ENCODE measurements around the gene TMEM62. TPM values are rescaled to one million over a fixed set of nuclear protein-coding genes. Genes with fewer than 3 reads are reported as not detected.

The TMEM62 gene
- total RNA-seq, 2 donors from 2014 or later = 16.1 to 71.9 TPM

DNA sequence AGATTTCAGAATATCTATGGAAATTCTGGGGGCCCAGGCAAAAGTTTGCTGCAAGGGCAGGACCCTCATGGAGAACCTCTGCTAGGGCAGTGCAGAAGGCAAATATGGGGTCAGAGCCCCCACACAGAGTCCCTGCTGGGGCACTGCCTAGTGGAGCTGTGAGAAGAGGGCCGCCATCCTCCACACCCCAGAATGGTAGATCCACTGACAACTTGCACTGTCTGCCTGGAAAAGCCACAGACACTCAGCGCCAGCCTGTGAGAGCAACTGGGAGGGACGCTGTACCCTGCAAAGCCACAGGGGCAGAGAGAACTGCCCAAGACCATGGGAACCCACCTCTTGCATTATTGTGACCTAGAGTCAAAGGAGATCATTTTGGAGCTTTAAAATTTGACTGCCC, 65.6 kb downstream of the TMEM62 start:
- H3K4me3 ChIP-seq = no peak overlapping the region
- no peak overlapping the region for H3K27ac ChIP-seq
- no peak for DNase-seq
- intact Hi-C loops (cut with DNase I) = no loop called here
- H3K9me3 ChIP-seq = no peaks in the 10 kb centered on the region
- no peaks in the 10 kb centered on the region for H3K4me1 ChIP-seq
- WGBS, 2 donors = 97 to 100% methylated on average over 2 to 3 of the region's 3 CpGs
- H3K27me3 ChIP-seq = no peaks in the 10 kb centered on the region
- H3K36me3 ChIP-seq (replicated peaks in 1 of 2; ENCODE audit: insufficient read depth in 1 of 2, low read depth in 2 of 2) = peaks cover 5 to 17% of the 10 kb centered on the region in 2 donors
- TF ChIP-seq POLR2A (IDR thresholded peaks at IDR 0.05) = no peak
- TF ChIP-seq, protein P1, sequence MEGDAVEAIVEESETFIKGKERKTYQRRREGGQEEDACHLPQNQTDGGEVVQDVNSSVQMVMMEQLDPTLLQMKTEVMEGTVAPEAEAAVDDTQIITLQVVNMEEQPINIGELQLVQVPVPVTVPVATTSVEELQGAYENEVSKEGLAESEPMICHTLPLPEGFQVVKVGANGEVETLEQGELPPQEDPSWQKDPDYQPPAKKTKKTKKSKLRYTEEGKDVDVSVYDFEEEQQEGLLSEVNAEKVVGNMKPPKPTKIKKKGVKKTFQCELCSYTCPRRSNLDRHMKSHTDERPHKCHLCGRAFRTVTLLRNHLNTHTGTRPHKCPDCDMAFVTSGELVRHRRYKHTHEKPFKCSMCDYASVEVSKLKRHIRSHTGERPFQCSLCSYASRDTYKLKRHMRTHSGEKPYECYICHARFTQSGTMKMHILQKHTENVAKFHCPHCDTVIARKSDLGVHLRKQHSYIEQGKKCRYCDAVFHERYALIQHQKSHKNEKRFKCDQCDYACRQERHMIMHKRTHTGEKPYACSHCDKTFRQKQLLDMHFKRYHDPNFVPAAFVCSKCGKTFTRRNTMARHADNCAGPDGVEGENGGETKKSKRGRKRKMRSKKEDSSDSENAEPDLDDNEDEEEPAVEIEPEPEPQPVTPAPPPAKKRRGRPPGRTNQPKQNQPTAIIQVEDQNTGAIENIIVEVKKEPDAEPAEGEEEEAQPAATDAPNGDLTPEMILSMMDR (IDR thresholded peaks at IDR 0.05) = no peak
- no peak for ATAC-seq

DNA sequence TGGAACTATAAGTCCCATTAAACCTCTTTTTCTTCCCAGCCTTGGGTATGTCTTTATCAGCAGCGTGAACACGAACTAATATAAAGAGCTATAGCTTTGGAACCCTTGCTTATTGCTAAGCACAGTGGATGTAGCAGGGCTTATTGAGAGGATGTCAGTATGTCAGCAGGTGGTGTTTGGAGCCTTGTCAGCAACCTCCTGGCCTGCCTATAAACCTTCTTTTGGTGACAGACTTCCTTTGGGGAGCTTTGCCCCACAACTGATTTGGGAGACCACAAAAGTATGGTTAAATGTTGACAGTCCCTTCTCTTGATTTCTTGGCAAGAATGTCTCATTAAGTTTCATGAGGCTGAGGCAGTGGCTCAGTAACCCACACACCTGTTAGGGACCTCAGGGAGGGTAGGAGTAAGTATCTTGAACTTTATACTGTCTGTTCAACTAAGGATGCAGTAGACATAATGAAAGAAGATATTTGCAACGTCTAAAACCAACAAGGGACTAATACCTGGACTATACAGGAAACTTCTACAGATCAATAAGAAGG, 66.6 kb downstream of the TMEM62 start:
- Histone ChIP-seq H3K36me3 (replicated peaks in 1 of 2; ENCODE audit: insufficient read depth in 1 of 2, low read depth in 2 of 2) (peaks cover 5 to 10% of the 10 kb centered on the region in 2 donors), H3K9me3 (no peaks in the 10 kb centered on the region), H3K27me3 (no peaks in the 10 kb centered on the region), H3K27ac (no peak overlapping the region), H3K4me1 (no peaks in the 10 kb centered on the region), H3K4me3 (no peak overlapping the region)
- intact Hi-C loops (cut with DNase I) = no loop called here
- WGBS, 2 donors = 69 to 71% methylated on average over 3 of the region's 3 CpGs
- ATAC-seq (no peak), DNase-seq (no peak)
- TF ChIP-seq POLR2A (IDR thresholded peaks at IDR 0.05) = no peak
- TF ChIP-seq, protein P1 (IDR thresholded peaks at IDR 0.05) = no peak

DNA sequence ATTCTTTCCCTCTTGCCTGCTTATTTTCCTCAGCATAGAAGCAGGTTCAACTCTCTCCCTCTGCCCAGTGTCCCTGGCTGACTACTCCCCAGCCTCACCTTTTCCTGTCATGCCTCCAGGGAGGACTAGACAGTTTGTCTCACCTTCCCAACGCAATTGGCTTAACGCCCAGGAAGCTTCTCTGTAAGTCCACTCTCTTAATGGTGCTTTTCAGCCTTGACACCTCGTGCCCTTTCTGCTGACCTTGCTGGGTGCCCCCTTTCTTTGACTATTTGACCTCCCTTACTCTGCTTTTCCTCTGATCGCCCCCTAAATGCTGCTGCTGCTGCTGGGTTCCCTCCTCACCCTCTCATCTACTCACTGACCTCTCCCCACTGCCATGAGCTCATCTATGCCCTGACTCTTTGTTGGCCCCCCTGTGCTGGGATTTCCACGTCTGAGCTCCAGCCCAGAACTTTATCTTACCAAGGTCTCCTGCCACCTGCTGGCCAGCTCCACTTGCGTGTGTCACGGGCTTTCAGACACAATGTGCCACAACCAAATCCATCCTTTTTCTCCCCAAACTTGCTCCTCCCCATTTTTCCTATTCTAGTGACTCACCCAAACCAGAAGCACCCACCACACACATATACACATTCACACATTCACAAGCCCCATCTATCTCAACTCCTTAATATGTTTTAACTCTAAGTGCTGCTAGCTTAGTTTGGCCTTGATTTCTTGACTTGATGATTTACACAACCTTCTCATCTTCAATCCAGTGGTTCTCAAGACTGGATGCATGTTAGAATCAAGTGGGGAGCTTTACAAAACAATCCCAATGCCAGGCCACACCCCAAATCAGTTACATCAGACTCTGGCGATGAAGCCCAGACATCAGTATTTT, 70.9 kb downstream of the TMEM62 start:
- ATAC-seq (peak; percentile 75), DNase-seq (peak; percentile 57 to 71 (median 59))
- Histone ChIP-seq H3K27ac (no peak overlapping the region), H3K9me3 (no peaks in the 10 kb centered on the region), H3K4me3 (no peak overlapping the region), H3K27me3 (peaks cover 0 to 9% of the 10 kb centered on the region in 2 donors), H3K36me3 (replicated peaks in 1 of 2; ENCODE audit: insufficient read depth in 1 of 2, low read depth in 2 of 2) (no peaks in the 10 kb centered on the region), H3K4me1 (no peaks in the 10 kb centered on the region)
- WGBS, 2 donors = 20 to 24% methylated on average over 8 of the region's 8 CpGs
- intact Hi-C loops (cut with DNase I) = no loop called here
- TF ChIP-seq, protein P1 (IDR thresholded peaks at IDR 0.05) = peak; percentile 39 to 74 (median 57)
- TF ChIP-seq POLR2A (IDR thresholded peaks at IDR 0.05) = no peak

GRCh38 chr15:43206054-43206453, 72.7 kb downstream of the TMEM62 start:
- WGBS, 2 donors = 54 to 58% methylated on average over 3 to 5 of the region's 5 CpGs
- Histone ChIP-seq H3K9me3 (no peaks in the 10 kb centered on the region), H3K36me3 (replicated peaks in 1 of 2; ENCODE audit: insufficient read depth in 1 of 2, low read depth in 2 of 2) (no peaks in the 10 kb centered on the region), H3K27ac (no peak overlapping the region), H3K4me1 (no peaks in the 10 kb centered on the region), H3K27me3 (peaks cover 0 to 9% of the 10 kb centered on the region in 2 donors), H3K4me3 (no peak overlapping the region)
- intact Hi-C loops (cut with DNase I) = no loop called here
- no peak for TF ChIP-seq POLR2A (IDR thresholded peaks at IDR 0.05)
- TF ChIP-seq, protein P1 (IDR thresholded peaks at IDR 0.05) = no peak
- DNase-seq = no peak
- no peak for ATAC-seq

All from body of pancreas (tissue), 4 donors.